Right lobe of liver (tissue), 4 donors: ENCODE measurements around the gene MXRA5.

Experiments
- CTCF ChIP-seq, 4 donors: fragments of 200-600 bp in 3 of 4; fragments of 450-650 bp in 1 of 4; IDR thresholded peaks; one replicate each; pipeline versions ENCODE4 v1.5.1 to v1.8.0; 2016 to 2022; ENCODE audit warnings: antibody characterized with exemption in 4 of 4, mild to moderate bottlenecking in 2 of 4
- POLR2A ChIP-seq: fragments of 450-650 bp; IDR thresholded peaks from one replicate; pipeline ENCODE4 v1.6.1; 2017; ENCODE audit warnings: antibody characterized with exemption, mild to moderate bottlenecking
- donor health status: DM: no; HTN: no; CAD: no.
- donor health status: DM: no; HTN: no; CAD: no.
- donor health status: DM: no; HTN: yes; CAD: no.

- TF ChIP-seq CTCF (IDR thresholded peaks at IDR 0.05), result no peak
- no peak for TF ChIP-seq POLR2A
Observed at GRCh38 chrX:3340016-3340415, 6.4 kb downstream of the MXRA5 start.
